Osteoblast (primary cell): Measurements from ENCODE around the gene FNBP1L. TPM values are rescaled to one million over a fixed set of nuclear protein-coding genes. Genes with fewer than 3 reads are reported as not detected.

Experiments used
- DNase-seq: peaks from one replicate; pipeline ENCODE4 v3.0.0; 2011; ENCODE audit warnings: low spot score, mixed read lengths; ENCODE audit not compliant: insufficient read length; ENCODE audit errors: missing footprints
- H2AFZ ChIP-seq: 2 replicates; pipeline ENCODE4 v1.6.0; 2011; ENCODE audit warnings: mild to moderate bottlenecking, low read length
- H3K27ac ChIP-seq: 2 replicates; pipeline ENCODE4 v1.5.1; 2011; ENCODE audit warnings: mild to moderate bottlenecking, low read depth, low read length, moderate library complexity
- H3K27me3 ChIP-seq: 2 replicates; pipeline ENCODE4 v1.6.0; 2012; ENCODE audit warnings: mild to moderate bottlenecking, control low read depth, inconsistent platforms, low read length, moderate library complexity; ENCODE audit not compliant: insufficient read depth
- H3K36me3 ChIP-seq: 2 replicates; pipeline ENCODE4 v1.5.1; 2011; ENCODE audit warnings: mild to moderate bottlenecking, low read length, control low read depth, moderate library complexity; ENCODE audit not compliant: insufficient read depth
- H3K4me1 ChIP-seq: 2 replicates; pipeline ENCODE4 v1.5.1; 2011; ENCODE audit warnings: mild to moderate bottlenecking, low read length, control low read depth, moderate library complexity; ENCODE audit not compliant: insufficient read depth
- H3K4me2 ChIP-seq: 2 replicates; pipeline ENCODE4 v1.6.0; 2011; ENCODE audit warnings: mild to moderate bottlenecking, low read length; ENCODE audit not compliant: insufficient read depth
- H3K4me3 ChIP-seq: fragments of 200-600 bp; sonication (generic); 3 replicates; pipeline ENCODE4 v1.5.1; 2012; ENCODE audit warnings: mild to moderate bottlenecking, low read length, inconsistent platforms; ENCODE audit not compliant: insufficient read depth
- H3K79me2 ChIP-seq: 2 replicates; pipeline ENCODE4 v1.6.0; 2012; ENCODE audit warnings: mild to moderate bottlenecking, low read length, control low read depth, inconsistent platforms; ENCODE audit not compliant: insufficient read depth
- H3K9me3 ChIP-seq: 2 replicates; pipeline ENCODE4 v1.5.1; 2011; ENCODE audit warnings: low read depth, low read length, control low read depth
- H4K20me1 ChIP-seq: 2 replicates; pipeline ENCODE4 v1.6.0; 2012; ENCODE audit warnings: mild to moderate bottlenecking, low read length, control low read depth; ENCODE audit not compliant: insufficient read depth
- total RNA-seq: library from RNA; depleted of rRNA; stranded (reverse); fragments of >200 nt; gene quantifications from 2 replicates; pipeline ENCODE4 v1.2.3, GENCODE V29; 2012
- TF ChIP-seq, protein P1 (sequence below): IDR thresholded peaks from 2 replicates; pipeline ENCODE4 v1.5.1; 2011; ENCODE audit warnings: mild to moderate bottlenecking, low read depth, low read length, moderate library complexity; ENCODE audit errors: extremely low read depth

Gene FNBP1L
- total RNA-seq, 1 donor = 8.7 TPM

DNA sequence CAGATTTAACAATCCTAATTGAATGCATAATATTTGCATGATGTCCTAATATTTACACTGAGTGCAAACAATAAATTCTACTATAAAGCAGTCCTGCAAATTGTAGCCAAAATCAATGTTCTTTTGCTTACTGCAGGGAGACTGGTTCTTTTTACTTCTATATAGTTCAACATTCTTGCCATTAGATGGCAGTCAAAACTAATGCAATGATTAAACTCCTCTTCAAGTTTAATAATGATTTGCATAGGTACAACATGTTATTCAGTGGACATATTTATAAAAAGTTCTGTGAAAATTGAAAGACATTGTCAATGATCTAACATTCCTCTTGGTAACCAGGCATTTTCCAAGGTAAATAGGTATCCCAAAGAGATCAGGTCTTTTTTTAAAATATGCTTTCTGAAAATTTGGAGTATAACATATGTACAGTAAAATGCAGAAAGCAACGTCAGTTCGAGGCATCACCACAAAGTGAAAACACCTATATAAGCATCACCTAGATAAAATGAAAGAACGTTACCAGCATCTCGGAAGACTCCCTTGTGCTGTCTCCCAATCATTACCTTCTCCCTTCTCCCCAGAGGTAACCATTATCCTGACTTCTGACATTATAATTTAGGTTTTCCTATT lies 9.8 kb upstream of the FNBP1L start:
- no peaks in the 10 kb centered on the region for H3K36me3 ChIP-seq
- peaks cover 16% of the 10 kb centered on the region for H3K27me3 ChIP-seq

DNA sequence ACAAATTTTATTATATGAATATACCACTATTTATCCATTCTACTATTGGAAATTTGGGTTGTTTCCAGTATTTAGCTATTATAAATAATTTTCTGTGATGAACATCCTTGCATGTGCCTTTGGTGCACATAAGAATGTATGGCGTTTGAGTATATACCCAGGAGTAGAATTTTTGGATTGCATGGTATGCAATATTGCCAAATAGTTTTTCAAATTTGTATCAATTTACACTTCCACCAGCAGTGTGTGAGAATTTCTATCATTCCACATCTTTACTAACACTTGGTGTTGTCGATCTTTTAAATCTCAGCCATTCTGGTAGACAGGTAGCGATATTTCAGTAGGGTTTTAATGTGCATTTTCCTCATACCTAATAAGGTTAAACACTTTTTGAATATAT lies 9.2 kb upstream of the FNBP1L start:
- no peak for DNase-seq
- peaks cover 11% of the 10 kb centered on the region for H3K27me3 ChIP-seq
- no peaks in the 10 kb centered on the region for H3K36me3 ChIP-seq
- no peaks in the 10 kb centered on the region for H3K9me3 ChIP-seq
- TF ChIP-seq, protein P1, sequence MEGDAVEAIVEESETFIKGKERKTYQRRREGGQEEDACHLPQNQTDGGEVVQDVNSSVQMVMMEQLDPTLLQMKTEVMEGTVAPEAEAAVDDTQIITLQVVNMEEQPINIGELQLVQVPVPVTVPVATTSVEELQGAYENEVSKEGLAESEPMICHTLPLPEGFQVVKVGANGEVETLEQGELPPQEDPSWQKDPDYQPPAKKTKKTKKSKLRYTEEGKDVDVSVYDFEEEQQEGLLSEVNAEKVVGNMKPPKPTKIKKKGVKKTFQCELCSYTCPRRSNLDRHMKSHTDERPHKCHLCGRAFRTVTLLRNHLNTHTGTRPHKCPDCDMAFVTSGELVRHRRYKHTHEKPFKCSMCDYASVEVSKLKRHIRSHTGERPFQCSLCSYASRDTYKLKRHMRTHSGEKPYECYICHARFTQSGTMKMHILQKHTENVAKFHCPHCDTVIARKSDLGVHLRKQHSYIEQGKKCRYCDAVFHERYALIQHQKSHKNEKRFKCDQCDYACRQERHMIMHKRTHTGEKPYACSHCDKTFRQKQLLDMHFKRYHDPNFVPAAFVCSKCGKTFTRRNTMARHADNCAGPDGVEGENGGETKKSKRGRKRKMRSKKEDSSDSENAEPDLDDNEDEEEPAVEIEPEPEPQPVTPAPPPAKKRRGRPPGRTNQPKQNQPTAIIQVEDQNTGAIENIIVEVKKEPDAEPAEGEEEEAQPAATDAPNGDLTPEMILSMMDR = no peak
- H2AFZ ChIP-seq = no peak overlapping the region
- no peak overlapping the region for H3K4me3 ChIP-seq
- H4K20me1 ChIP-seq = no peaks in the 10 kb centered on the region
- no peak overlapping the region for H3K4me2 ChIP-seq
- H3K27ac ChIP-seq = no peak overlapping the region
- H3K79me2 ChIP-seq = no peaks in the 10 kb centered on the region
- no peaks in the 10 kb centered on the region for H3K4me1 ChIP-seq

More for the DNA sequence above, 9.8 kb upstream of the FNBP1L start:
- peak; percentile 91 for DNase-seq
- H3K9me3 ChIP-seq = no peaks in the 10 kb centered on the region
- H2AFZ ChIP-seq = no peak overlapping the region
- no peaks in the 10 kb centered on the region for H3K79me2 ChIP-seq
- no peak overlapping the region for H3K4me3 ChIP-seq
- no peaks in the 10 kb centered on the region for H4K20me1 ChIP-seq
- H3K27ac ChIP-seq = no peak overlapping the region
- no peak overlapping the region for H3K4me2 ChIP-seq
- no peaks in the 10 kb centered on the region for H3K4me1 ChIP-seq
- TF ChIP-seq, protein P1 = peak; percentile 64

DNA sequence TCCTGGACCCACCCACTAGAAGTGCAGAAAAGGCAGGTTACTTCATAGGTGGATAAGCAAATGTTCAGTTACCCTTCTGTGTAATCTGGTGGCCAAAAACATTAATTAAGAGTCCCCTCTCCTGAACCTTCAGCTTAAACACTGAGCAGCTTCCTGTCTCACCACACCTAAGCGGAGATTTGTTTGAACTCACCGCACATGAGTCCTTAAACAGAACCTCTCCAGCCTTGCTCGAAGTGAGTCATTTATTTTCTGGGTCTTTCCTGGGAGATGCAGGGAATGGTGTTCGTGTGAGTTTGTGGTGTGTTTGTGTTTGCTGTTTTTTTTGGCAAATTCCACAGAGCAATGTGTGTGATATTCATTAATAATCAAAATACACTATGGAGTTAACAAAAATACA lies 7.6 kb upstream of the FNBP1L start:
- H3K4me2 ChIP-seq = no peak overlapping the region
- H3K4me3 ChIP-seq = no peak overlapping the region
- no peaks in the 10 kb centered on the region for H3K27me3 ChIP-seq
- H3K79me2 ChIP-seq = no peaks in the 10 kb centered on the region
- TF ChIP-seq, protein P1 = no peak
- no peaks in the 10 kb centered on the region for H4K20me1 ChIP-seq
- no peak overlapping the region for H2AFZ ChIP-seq
- H3K9me3 ChIP-seq = no peaks in the 10 kb centered on the region
- H3K36me3 ChIP-seq = no peaks in the 10 kb centered on the region
- no peak for DNase-seq
- no peak overlapping the region for H3K27ac ChIP-seq
- no peaks in the 10 kb centered on the region for H3K4me1 ChIP-seq

DNA sequence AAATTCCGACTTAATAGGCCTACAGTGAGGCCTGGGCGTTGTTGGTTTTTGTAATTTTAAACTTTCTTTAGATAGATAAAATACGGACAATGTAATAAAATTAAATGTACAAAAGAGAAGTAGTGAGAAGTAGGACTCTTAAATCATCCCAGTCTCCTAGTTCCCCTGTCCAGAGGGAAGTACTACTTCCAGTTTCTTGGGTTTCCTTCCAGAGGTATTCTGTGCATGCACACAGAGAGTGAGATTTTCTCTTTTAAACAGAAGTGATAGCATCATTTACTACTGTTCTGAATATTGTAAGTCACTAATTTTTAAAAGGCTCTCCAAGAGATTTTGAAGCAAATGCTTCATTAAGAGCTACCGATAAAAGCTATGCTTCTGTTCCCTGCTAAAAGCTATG lies 7.2 kb upstream of the FNBP1L start:
- Histone ChIP-seq H2AFZ (no peak overlapping the region), H3K79me2 (no peaks in the 10 kb centered on the region), H3K4me2 (no peak overlapping the region), H3K27me3 (no peaks in the 10 kb centered on the region), H3K4me3 (no peak overlapping the region), H3K4me1 (no peaks in the 10 kb centered on the region), H3K36me3 (no peaks in the 10 kb centered on the region), H4K20me1 (no peaks in the 10 kb centered on the region), H3K9me3 (no peaks in the 10 kb centered on the region), H3K27ac (no peak overlapping the region)
- DNase-seq = no peak
- TF ChIP-seq, protein P1 = no peak
